Stimulated activated CD4-positive, alpha-beta T cell treated with anti-CD3 and anti-CD28 coated beads, Interleukin-15, amount 100 ng/mL, for 1 hour (primary cell): ENCODE data around the gene DOCK1.

ENCODE experiments used
- DNase-seq, 2 donors: peaks; one replicate each; pipeline ENCODE4 v3.0.0-alpha.2; 2020; ENCODE audit warnings: low read depth in 1 of 2, low spot score in 1 of 2

Gene DOCK1

GRCh38 chr10:127496035-127496434, 590.8 kb downstream of the DOCK1 start:
- no peak for DNase-seq

- DNase-seq: no peak
Observed at GRCh38 chr10:127497685-127498084, 592.5 kb downstream of the DOCK1 start.

- DNase-seq: no peak
Observed at GRCh38 chr10:127498087-127498486, 592.9 kb downstream of the DOCK1 start.

GRCh38 chr10:127500127-127500526, 594.9 kb downstream of the DOCK1 start:
- DNase-seq: no peak
